Smooth muscle cell (in vitro differentiated cells): Measurements from ENCODE around the gene UBASH3A. TPM values are rescaled to one million over a fixed set of nuclear protein-coding genes. Genes with fewer than 3 reads are reported as not detected.

ENCODE experiments used
- DNase-seq: peaks from one replicate; lab custom pipeline; 2025; ENCODE audit not compliant: unreplicated experiment; lab: John Stamatoyannopoulos, UW
- H2AFZ ChIP-seq: fragments of 200-600 bp; sonication (generic); 2 replicates; pipeline ENCODE4 v1.6.0; 2016; ENCODE audit warnings: antibody characterized with exemption, low read depth, mild to moderate bottlenecking
- H3F3A ChIP-seq: fragments of 200-600 bp; sonication (generic); 2 replicates; pipeline ENCODE4 v1.6.0; 2017; ENCODE audit warnings: antibody characterized with exemption, low read depth
- H3K27ac ChIP-seq: fragments of 200-600 bp; sonication (generic); 2 replicates; pipeline ENCODE4 v1.5.1; 2016; ENCODE audit warnings: low read depth, mild to moderate bottlenecking
- H3K27me3 ChIP-seq: fragments of 200-600 bp; sonication (generic); 2 replicates; pipeline ENCODE4 v1.6.1; 2016; ENCODE audit warnings: low read depth, mild to moderate bottlenecking
- H3K36me3 ChIP-seq: fragments of 200-600 bp; sonication (generic); 2 replicates; pipeline ENCODE4 v1.5.1; 2016; ENCODE audit warnings: low read depth
- H3K4me1 ChIP-seq: fragments of 200-600 bp; sonication (generic); 2 replicates; pipeline ENCODE4 v1.5.1; 2016; ENCODE audit warnings: low read depth
- H3K4me2 ChIP-seq: fragments of 200-600 bp; sonication (generic); 2 replicates; pipeline ENCODE4 v1.6.0; 2016; ENCODE audit warnings: mild to moderate bottlenecking
- H3K4me3 ChIP-seq: fragments of 200-600 bp; sonication (generic); 2 replicates; pipeline ENCODE4 v1.5.1; 2016; ENCODE audit warnings: mild to moderate bottlenecking
- H3K79me2 ChIP-seq: fragments of 200-600 bp; sonication (generic); 2 replicates; pipeline ENCODE4 v1.6.0; 2016; ENCODE audit warnings: low read depth, mild to moderate bottlenecking
- H3K9ac ChIP-seq: fragments of 200-600 bp; sonication (generic); 2 replicates; pipeline ENCODE4 v1.6.0; 2016; ENCODE audit warnings: low read depth
- H3K9me3 ChIP-seq: fragments of 200-600 bp; sonication (generic); replicated peaks from 2 replicates; pipeline ENCODE4 v1.5.1; 2016; ENCODE audit warnings: low read depth
- H4K20me1 ChIP-seq: fragments of 200-600 bp; sonication (generic); 2 replicates; pipeline ENCODE4 v1.6.0; 2016; ENCODE audit warnings: low read depth
- WGBS: methylation state at CpG from one replicate; pipeline ENCODE4 v1.1.7; 2016; ENCODE audit warnings: low lambda C conversion rate; 5-methylcytosine and 5-hydroxymethylcytosine counted together
- polyA plus RNA-seq: library from polyadenylated mRNA; unstranded; fragments of >200 nt; fragmentation: Nextera tagmentation; extraction: Ambion mirVana; gene quantifications from 2 replicates; pipeline ENCODE4 v1.2.1, GENCODE V29; 2016
- total RNA-seq: library from RNA; depleted of rRNA; stranded (reverse); fragments of >200 nt; gene quantifications from 2 replicates; pipeline ENCODE4 v1.2.3, GENCODE V29; 2014
- TF ChIP-seq, protein P1 (sequence below): fragments of 200-600 bp; sonication (generic); IDR thresholded peaks from 2 replicates; pipeline ENCODE4 v1.5.1; 2017; ENCODE audit warnings: borderline replicate concordance, mild to moderate bottlenecking, antibody characterized with exemption; ENCODE audit not compliant: insufficient read depth, poor library complexity, severe bottlenecking

The UBASH3A gene
- total and polyA plus RNA-seq, 2 experiments from 2014 or later = not detected

DNA sequence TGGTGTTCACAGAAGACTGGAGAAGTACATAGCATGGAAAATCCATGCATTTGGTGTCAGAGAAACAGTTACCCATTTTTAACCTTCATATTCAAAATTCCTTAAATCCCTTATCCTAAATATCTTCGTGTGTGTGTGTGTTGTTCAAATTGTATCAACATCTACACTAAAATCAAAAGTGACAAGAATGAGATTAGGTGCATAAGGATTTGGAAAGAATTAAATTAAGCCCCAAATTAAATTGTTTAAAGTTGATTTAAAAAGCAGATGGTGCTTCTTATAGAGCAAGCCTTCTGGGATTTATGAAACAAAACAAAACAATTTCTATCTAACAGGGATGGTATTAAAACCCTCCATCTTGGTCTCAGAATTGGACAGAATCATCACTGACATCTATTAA, 87.6 kb downstream of the UBASH3A start:
- Histone ChIP-seq H3K36me3 (no peaks in the 10 kb centered on the region), H3K27me3 (no peaks in the 10 kb centered on the region), H3K79me2 (no peaks in the 10 kb centered on the region), H3F3A (no peaks in the 10 kb centered on the region), H3K4me1 (peaks cover 3% of the 10 kb centered on the region), H3K27ac (no peak overlapping the region), H3K9ac (no peak overlapping the region), H4K20me1 (no peaks in the 10 kb centered on the region), H3K9me3 (no peaks in the 10 kb centered on the region), H3K4me3 (no peak overlapping the region), H2AFZ (no peak overlapping the region), H3K4me2 (no peak overlapping the region)
- 89% methylated on average over 1 of the region's 1 CpG for WGBS
- no peak for DNase-seq
- TF ChIP-seq, protein P1, sequence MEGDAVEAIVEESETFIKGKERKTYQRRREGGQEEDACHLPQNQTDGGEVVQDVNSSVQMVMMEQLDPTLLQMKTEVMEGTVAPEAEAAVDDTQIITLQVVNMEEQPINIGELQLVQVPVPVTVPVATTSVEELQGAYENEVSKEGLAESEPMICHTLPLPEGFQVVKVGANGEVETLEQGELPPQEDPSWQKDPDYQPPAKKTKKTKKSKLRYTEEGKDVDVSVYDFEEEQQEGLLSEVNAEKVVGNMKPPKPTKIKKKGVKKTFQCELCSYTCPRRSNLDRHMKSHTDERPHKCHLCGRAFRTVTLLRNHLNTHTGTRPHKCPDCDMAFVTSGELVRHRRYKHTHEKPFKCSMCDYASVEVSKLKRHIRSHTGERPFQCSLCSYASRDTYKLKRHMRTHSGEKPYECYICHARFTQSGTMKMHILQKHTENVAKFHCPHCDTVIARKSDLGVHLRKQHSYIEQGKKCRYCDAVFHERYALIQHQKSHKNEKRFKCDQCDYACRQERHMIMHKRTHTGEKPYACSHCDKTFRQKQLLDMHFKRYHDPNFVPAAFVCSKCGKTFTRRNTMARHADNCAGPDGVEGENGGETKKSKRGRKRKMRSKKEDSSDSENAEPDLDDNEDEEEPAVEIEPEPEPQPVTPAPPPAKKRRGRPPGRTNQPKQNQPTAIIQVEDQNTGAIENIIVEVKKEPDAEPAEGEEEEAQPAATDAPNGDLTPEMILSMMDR = no peak

DNA sequence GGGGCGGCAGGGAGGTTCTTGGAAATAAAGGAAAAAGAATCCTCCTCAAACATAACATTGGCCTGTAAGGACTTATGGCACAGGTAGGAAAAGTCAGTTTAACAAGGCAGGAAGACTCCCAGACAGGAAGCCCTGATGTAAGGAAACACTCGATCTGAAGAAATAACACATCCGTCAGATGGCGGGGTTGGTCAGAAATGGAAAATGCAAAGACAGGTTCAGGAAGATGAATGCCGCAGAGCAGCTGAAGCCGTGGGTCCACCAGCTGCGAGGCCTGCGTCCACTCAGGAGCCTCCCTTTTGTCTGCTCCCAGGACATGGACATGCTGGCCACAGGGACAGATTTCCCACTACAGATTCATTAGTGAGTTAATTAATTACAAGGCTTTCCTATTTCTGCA, 88.5 kb downstream of the UBASH3A start:
- no peak overlapping the region for H2AFZ ChIP-seq
- no peak overlapping the region for H3K4me2 ChIP-seq
- no peaks in the 10 kb centered on the region for H3K9me3 ChIP-seq
- no peak overlapping the region for H3K9ac ChIP-seq
- no peak for DNase-seq
- H3K4me1 ChIP-seq = peaks cover 9% of the 10 kb centered on the region
- no peaks in the 10 kb centered on the region for H3F3A ChIP-seq
- no peak overlapping the region for H3K4me3 ChIP-seq
- no peak overlapping the region for H3K27ac ChIP-seq
- no peaks in the 10 kb centered on the region for H4K20me1 ChIP-seq
- WGBS = 90% methylated on average over 8 of the region's 8 CpGs
- TF ChIP-seq, protein P1 = no peak
- H3K79me2 ChIP-seq = no peaks in the 10 kb centered on the region
- no peaks in the 10 kb centered on the region for H3K27me3 ChIP-seq
- no peaks in the 10 kb centered on the region for H3K36me3 ChIP-seq

DNA sequence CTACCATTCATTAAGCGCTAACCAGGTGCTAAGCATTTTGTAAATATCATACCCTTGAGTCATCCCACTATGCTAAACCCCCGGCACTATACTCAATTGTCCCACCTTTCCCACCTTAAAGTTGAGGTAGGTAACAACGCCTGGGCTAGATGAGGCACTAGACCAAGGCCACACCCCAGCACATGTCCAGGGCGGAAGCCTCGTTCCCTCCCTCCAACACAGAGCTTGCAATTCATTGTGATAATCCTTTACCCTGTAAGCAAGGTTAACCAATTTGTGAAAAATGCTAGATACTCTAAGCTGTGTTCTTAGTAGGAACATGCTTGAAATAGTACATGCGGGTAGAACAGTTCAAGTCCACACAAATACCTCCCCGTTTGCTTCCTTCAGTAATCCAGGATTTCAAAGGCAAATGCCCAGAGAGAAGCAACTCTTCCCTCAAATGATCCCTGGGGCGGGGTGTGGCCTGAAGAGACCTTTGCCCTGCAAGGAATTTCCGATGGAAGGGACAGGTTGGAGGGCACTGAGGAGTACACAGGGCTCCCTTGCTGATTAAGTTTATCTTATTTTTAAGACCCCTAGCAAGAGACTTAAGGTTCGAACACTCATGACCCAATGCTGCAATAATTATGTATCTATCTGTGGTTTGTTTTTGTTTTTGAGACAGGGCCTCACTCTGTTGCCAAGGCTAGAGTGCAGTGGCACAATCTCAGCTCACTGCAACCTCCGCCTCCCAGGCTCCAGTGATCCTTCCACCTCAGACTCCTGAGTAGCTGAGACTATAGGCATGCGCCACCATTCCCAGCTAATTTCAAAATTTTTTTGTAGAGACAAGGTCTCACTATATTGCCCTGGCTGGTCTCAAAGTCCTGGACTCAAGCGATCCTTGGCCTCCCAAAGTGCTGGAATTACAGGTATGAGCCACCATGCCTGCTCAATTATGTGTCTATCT, 89.7 kb downstream of the UBASH3A start:
- Histone ChIP-seq H3K4me3 (no peak overlapping the region), H2AFZ (no peak overlapping the region), H3K27ac (no peak overlapping the region), H3K27me3 (no peaks in the 10 kb centered on the region), H3K79me2 (no peaks in the 10 kb centered on the region), H4K20me1 (no peaks in the 10 kb centered on the region), H3F3A (no peaks in the 10 kb centered on the region), H3K4me2 (no peak overlapping the region), H3K36me3 (no peaks in the 10 kb centered on the region), H3K9me3 (no peaks in the 10 kb centered on the region), H3K4me1 (peaks cover 12% of the 10 kb centered on the region), H3K9ac (no peak overlapping the region)
- TF ChIP-seq, protein P1 = no peak
- WGBS = 85% methylated on average over 13 of the region's 13 CpGs
- DNase-seq = no peak

DNA sequence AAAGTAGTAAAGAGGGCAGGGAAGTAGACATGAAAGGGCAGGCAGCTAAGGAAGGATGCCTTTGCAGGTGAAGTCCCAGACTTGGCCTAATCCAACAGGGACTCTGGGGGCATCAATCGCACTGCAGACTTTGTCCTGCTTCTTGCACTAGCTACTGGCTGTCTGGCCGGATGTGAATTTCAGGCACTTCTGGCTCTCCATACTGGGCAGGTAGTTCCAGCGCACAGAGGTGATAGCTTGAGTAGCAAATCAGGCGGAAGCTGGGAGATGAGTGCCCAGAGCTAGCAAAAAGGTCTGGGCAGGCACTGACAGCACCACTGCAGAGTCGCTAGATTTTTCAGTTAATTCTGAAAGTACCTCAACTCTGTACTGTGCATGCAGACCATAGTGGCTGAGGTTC, 91.3 kb downstream of the UBASH3A start:
- no peaks in the 10 kb centered on the region for H3K27me3 ChIP-seq
- H3K4me1 ChIP-seq = peaks cover 22% of the 10 kb centered on the region
- no peak overlapping the region for H3K4me3 ChIP-seq
- H3K36me3 ChIP-seq = no peaks in the 10 kb centered on the region
- H3K9ac ChIP-seq = no peak overlapping the region
- H3K79me2 ChIP-seq = no peaks in the 10 kb centered on the region
- WGBS = 93% methylated on average over 5 of the region's 5 CpGs
- no peak overlapping the region for H3K27ac ChIP-seq
- DNase-seq = no peak
- H3K4me2 ChIP-seq = no peak overlapping the region
- no peaks in the 10 kb centered on the region for H3K9me3 ChIP-seq
- H2AFZ ChIP-seq = no peak overlapping the region
- no peaks in the 10 kb centered on the region for H4K20me1 ChIP-seq
- peaks cover 11% of the 10 kb centered on the region for H3F3A ChIP-seq
- TF ChIP-seq, protein P1 = no peak
